Fibroblast of skin of back (primary cell): ENCODE measurements around the gene SLC11A1.

Experiments used
- DNase-seq: peaks from one replicate; pipeline ENCODE4 v3.0.0-alpha.2; 2013

The SLC11A1 gene

GRCh38 chr2:218405086-218405745 lies 23.1 kb downstream of the SLC11A1 start:
- DNase-seq, result no peak

- no peak for DNase-seq
Measured at GRCh38 chr2:218405746-218406208, 23.7 kb downstream of the SLC11A1 start.

- peak; percentile 96 for DNase-seq
Measured at GRCh38 chr2:218406209-218406948, 24.3 kb downstream of the SLC11A1 start.

GRCh38 chr2:218406949-218407618 lies 25.0 kb downstream of the SLC11A1 start:
- DNase-seq, result peak; percentile 42

- DNase-seq, result no peak
Measured at GRCh38 chr2:218407717-218408116, 25.6 kb downstream of the SLC11A1 start.

GRCh38 chr2:218418321-218418716 lies 36.2 kb downstream of the SLC11A1 start:
- no peak for DNase-seq

- no peak for DNase-seq
Measured at GRCh38 chr2:218418717-218419458, 36.8 kb downstream of the SLC11A1 start, which contains the start of gene VIL1. Gene VIL1 (plus strand): TSS chr2:218419123. CDS start chr2:218423779, 4,656 bp downstream.

GRCh38 chr2:218419630-218420216 lies 37.6 kb downstream of the SLC11A1 start:
- no peak for DNase-seq

GRCh38 chr2:218421027-218421426 lies 39.0 kb downstream of the SLC11A1 start:
- DNase-seq, result no peak

- DNase-seq, result no peak
Measured at GRCh38 chr2:218422403-218423086, 40.5 kb downstream of the SLC11A1 start.

GRCh38 chr2:218423584-218423983 lies 41.5 kb downstream of the SLC11A1 start:
- DNase-seq, result no peak

- DNase-seq, result no peak
Measured at GRCh38 chr2:218425531-218425930, 43.5 kb downstream of the SLC11A1 start.

- DNase-seq, result no peak
Measured at GRCh38 chr2:218427741-218428140, 45.7 kb downstream of the SLC11A1 start.

- DNase-seq, result no peak
Measured at GRCh38 chr2:218428846-218429558, 46.9 kb downstream of the SLC11A1 start.

- no peak for DNase-seq
Measured at GRCh38 chr2:218429911-218430692, 48.0 kb downstream of the SLC11A1 start.

- DNase-seq, result no peak
Measured at GRCh38 chr2:218430721-218431120, 48.6 kb downstream of the SLC11A1 start.

GRCh38 chr2:218431878-218432277 lies 49.8 kb downstream of the SLC11A1 start:
- DNase-seq, result no peak

GRCh38 chr2:218432676-218433365 lies 50.7 kb downstream of the SLC11A1 start:
- no peak for DNase-seq

- DNase-seq, result no peak
Measured at GRCh38 chr2:218434456-218434855, 52.4 kb downstream of the SLC11A1 start.
